A673 (cell line): ENCODE measurements around the gene UBE2R2.
"Not testable (repeated sequence)": the region's sequence is repeated elsewhere in the genome, so short reads cannot be mapped to it uniquely, and the experiment has no call there.

ENCODE experiments used
- EZH2 ChIP-seq: fragments of 200-600 bp; sonication (generic); IDR thresholded peaks from 2 replicates; pipeline ENCODE4 v1.6.1; 2017; ENCODE audit warnings: borderline replicate concordance, low read depth, mild to moderate bottlenecking, mixed read lengths, antibody characterized with exemption, low read length; ENCODE audit not compliant: poor library complexity, severe bottlenecking
- TF ChIP-seq, protein P1 (sequence below): fragments of 300-800, 200-600 bp; sonication (generic); conservative IDR thresholded peaks from 2 replicates; pipeline ENCODE4 v1.5.1; 2017; ENCODE audit warnings: low read depth, mild to moderate bottlenecking, antibody characterized with exemption, low read length, moderate library complexity, mixed read lengths

DNA sequence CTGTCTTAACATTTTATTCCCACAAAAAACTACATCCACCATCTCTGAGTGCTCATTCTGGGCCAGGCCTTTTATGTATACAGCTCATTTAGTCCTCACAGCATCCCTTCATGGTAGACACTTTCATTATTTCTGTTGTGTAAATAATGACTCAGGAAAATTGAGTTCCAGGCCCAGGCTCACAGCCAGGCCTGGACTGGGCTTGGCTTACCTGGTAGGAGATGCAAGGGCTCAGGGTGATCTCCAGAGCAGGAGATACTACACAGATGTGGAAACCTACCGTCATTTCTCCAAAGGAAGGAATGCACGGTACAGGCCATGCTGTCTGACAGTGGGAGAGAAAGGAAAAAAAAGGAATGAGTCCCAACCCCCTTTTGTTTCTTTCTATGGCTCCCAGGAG lies 9.8 kb upstream of the UBE2R2 start:
- TF ChIP-seq, protein P1, sequence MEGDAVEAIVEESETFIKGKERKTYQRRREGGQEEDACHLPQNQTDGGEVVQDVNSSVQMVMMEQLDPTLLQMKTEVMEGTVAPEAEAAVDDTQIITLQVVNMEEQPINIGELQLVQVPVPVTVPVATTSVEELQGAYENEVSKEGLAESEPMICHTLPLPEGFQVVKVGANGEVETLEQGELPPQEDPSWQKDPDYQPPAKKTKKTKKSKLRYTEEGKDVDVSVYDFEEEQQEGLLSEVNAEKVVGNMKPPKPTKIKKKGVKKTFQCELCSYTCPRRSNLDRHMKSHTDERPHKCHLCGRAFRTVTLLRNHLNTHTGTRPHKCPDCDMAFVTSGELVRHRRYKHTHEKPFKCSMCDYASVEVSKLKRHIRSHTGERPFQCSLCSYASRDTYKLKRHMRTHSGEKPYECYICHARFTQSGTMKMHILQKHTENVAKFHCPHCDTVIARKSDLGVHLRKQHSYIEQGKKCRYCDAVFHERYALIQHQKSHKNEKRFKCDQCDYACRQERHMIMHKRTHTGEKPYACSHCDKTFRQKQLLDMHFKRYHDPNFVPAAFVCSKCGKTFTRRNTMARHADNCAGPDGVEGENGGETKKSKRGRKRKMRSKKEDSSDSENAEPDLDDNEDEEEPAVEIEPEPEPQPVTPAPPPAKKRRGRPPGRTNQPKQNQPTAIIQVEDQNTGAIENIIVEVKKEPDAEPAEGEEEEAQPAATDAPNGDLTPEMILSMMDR = not testable (repeated sequence)
- TF ChIP-seq EZH2 = not testable (repeated sequence)
